ENCODE results near the gene CTSF. TPM values are rescaled to one million over a fixed set of nuclear protein-coding genes. Genes with fewer than 3 reads are reported as not detected.

The CTSF gene
- total and polyA plus RNA-seq, 2 donors (not counting 1 experiment from before 2014, with no cell fraction given) = 16.6 to 20.9 TPM

GRCh38 chr11:66530927-66531709 is 37.3 kb downstream of the CTSF start:
- no peaks in the 10 kb centered on the region for H3K4me1 Mint-ChIP-seq

More at GRCh38 chr11:66530927-66531709, 37.3 kb downstream of the CTSF start:
- ChIA-PET POLR2A (no interaction called here), CTCF (no interaction called here)
- no peak overlapping the region for H3K27ac Mint-ChIP-seq
- H3K4me2 ChIP-seq (replicated peaks; ENCODE audit: low read depth, low read length, poor library complexity, severe bottlenecking) = no peak overlapping the region
- no peaks in the 10 kb centered on the region for H3K9me3 Mint-ChIP-seq (ENCODE audit: insufficient read depth)
- H3K36me3 ChIP-seq (replicated peaks in 1 of 2; ENCODE audit: control extremely low read depth in 1 of 2, control insufficient read depth in 1 of 2, extremely low read depth in 1 of 2, insufficient read depth in 2 of 2, low read length in 1 of 2) = peaks cover 1 to 17% of the 10 kb centered on the region in 2 experiments
- H3K27ac ChIP-seq (ENCODE audit: low read length in 2 of 2) = no peak overlapping the region
- H4K20me1 ChIP-seq (ENCODE audit: control insufficient read depth, insufficient read depth, low read length, poor library complexity, severe bottlenecking) = no peaks in the 10 kb centered on the region
- H3K9ac ChIP-seq (ENCODE audit: low read length) = no peak overlapping the region
- no peak overlapping the region for H3K4me3 ChIP-seq (ENCODE audit: control extremely low read depth in 1 of 5, extremely low read depth in 1 of 5, insufficient read depth in 1 of 5, low read depth in 2 of 5, low read length in 4 of 5)
- H2AFZ ChIP-seq (ENCODE audit: insufficient read depth, low read depth, low read length, poor library complexity, severe bottlenecking) = no peak overlapping the region
- no peaks in the 10 kb centered on the region for H3K27me3 Mint-ChIP-seq
- WGBS (ENCODE audit: insufficient coverage) = 92% methylated on average over 6 of the region's 10 CpGs
- intact Hi-C loops (cut with micrococcal nuclease) = no loop called here
- DNase-seq (no peak), ATAC-seq (ENCODE audit: low read depth) (no peak)
- H3K9me3 ChIP-seq (ENCODE audit: control extremely low read depth in 1 of 3, control insufficient read depth in 2 of 3, insufficient read depth in 1 of 3, low read length in 2 of 3) = no peaks in the 10 kb centered on the region
- no peaks in the 10 kb centered on the region for H3K79me2 ChIP-seq (ENCODE audit: control insufficient read depth, insufficient read depth, low read length)
- TF ChIP-seq EZH2 (IDR thresholded peaks at IDR 0.05; ENCODE audit: borderline replicate concordance, insufficient read depth, low read depth, low read length, poor library complexity, severe bottlenecking) = no peak
- TF ChIP-seq CTCF (IDR thresholded peaks at IDR 0.05) = no peak
- no peak overlapping the region for H3K4me3 Mint-ChIP-seq
- no peaks in the 10 kb centered on the region for H3K4me1 ChIP-seq (ENCODE audit: control insufficient read depth in 2 of 2, insufficient read depth in 2 of 2, low read length in 2 of 2)
- H3K27me3 ChIP-seq (replicated peaks in 1 of 4; ENCODE audit: control extremely low read depth in 1 of 4, control insufficient read depth in 3 of 4, insufficient read depth in 4 of 4, low read length in 3 of 4) = no peaks in the 10 kb centered on the region
